VCaP (cell line): ENCODE results near the gene PRKAB1.

Source experiments
- H3K27ac ChIP-seq: fragments of 450-650 bp; 2 replicates; pipeline ENCODE4 v1.5.1; 2017
- CTCF ChIP-seq: fragments of 450-650 bp; conservative IDR thresholded peaks from 2 replicates; pipeline ENCODE4 v1.5.1; 2017; ENCODE audit warnings: mild to moderate bottlenecking, moderate library complexity

Gene PRKAB1

GRCh38 chr12:119630223-119630780 lies 37.6 kb upstream of the PRKAB1 start:
- no peak for TF ChIP-seq CTCF
- no peak overlapping the region for H3K27ac ChIP-seq

- no peak for TF ChIP-seq CTCF
- no peak overlapping the region for H3K27ac ChIP-seq
Measured at GRCh38 chr12:119630962-119631550, 36.9 kb upstream of the PRKAB1 start.

- no peak for TF ChIP-seq CTCF
- no peak overlapping the region for H3K27ac ChIP-seq
Measured at GRCh38 chr12:119631930-119632678, 35.8 kb upstream of the PRKAB1 start.

GRCh38 chr12:119634743-119635142 lies 33.2 kb upstream of the PRKAB1 start:
- peak overlapping the region; percentile 43 for H3K27ac ChIP-seq
- TF ChIP-seq CTCF = no peak

GRCh38 chr12:119642986-119643385 lies 24.9 kb upstream of the PRKAB1 start:
- no peak overlapping the region for H3K27ac ChIP-seq
- TF ChIP-seq CTCF = 0 out of 2 replicates have a peak, but pooled peaks have one; percentile 14

- no peak for TF ChIP-seq CTCF
- H3K27ac ChIP-seq = no peak overlapping the region
Measured at GRCh38 chr12:119644930-119645329, 23.0 kb upstream of the PRKAB1 start.

GRCh38 chr12:119645535-119646059 lies 22.3 kb upstream of the PRKAB1 start:
- H3K27ac ChIP-seq = no peak overlapping the region
- TF ChIP-seq CTCF = no peak
